Stimulated activated CD8-positive, alpha-beta memory T cell treated with anti-CD3 and anti-CD28 coated beads, Interleukin-15, amount 100 ng/mL, for 1 hour (primary cell): Measurements from ENCODE around the gene MGMT.

ENCODE experiments used
- DNase-seq: peaks from one replicate; pipeline ENCODE4 v3.0.0-alpha.2; 2020; ENCODE audit warnings: low read depth

The MGMT gene

DNA sequence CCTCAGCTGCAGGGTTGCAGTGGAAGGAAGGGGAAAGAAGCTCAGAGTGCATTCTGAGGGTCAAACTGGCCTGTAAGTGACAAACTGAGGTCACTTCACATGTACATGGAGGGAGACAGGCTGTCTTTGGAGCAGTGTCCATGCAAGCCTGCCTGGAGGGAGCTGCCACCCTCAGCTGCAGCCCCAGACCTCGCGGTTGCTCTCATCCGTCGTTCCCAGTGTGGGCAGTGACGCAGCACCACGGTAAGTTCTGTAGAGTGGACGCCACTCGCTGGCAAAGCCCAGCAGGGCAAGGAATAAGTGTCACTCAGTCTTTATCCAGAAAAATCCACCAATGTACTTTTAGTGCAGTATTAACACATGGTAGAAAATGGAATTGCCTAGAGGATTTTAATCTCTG lies 225.7 kb downstream of the MGMT start:
- DNase-seq, result no peak

DNA sequence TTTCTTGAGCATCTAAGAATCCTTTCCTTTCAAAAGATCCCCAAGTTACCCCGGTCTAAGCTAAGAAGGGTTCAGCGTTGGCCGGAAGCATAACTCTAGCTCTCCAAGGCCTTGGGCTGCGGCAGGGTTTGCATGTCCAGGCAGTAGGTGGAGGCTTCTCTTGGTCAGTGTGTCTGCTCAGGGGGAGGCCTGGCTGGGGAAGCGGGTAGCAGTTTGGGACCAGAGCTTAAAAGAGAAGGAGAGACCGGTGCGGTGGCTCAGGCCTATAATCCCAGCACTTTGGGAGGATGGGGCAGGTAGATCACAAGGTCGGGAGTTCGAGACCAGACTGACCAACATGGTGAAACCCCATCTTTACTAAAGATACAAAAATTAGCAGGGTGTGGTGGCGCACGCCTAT lies 226.3 kb downstream of the MGMT start:
- no peak for DNase-seq

DNA sequence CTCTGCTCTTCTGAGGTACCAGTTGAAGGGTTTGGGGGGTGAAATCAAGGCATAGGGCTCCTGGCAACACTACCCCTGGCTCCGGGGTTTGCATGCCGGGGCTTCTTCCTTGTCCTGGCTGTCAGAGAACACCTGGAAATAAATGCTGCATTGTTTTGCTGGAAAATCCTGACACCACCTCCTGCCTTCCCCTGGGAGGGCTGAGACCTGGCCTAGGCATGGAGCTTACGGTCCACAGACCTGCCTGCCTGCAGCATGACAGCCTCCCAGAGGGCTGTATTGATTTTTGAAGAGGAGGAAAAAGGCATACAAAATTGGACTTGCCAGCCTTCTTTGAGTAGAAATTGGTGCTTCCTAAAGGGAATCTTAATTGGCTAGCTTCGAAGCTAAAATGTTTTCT lies 227.1 kb downstream of the MGMT start:
- no peak for DNase-seq

DNA sequence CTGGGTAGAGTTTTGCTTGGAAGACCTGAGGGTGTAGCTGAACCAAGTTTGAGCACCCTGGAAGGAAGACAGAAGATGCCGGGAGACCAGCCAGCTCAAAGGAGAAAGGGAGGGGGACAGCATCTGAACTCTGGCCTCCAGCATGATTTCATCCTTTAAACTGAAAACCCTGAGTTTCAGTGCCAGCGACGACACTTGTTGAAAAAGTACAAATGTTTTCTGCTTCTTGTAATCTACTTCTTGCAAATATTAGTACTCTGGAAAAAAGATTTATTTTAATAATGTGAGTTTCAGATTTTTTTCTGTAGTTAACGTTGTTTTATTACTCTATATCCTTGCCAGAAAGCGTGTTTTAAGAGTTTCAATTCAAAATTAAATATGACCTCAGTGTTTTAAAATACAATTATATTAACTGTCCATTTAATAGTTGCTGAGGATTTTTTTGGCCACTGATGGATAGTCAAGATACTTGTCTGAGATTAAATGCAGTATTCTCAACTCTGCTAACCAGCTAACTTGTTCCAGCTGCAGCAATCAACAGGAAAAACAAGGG lies 227.7 kb downstream of the MGMT start:
- no peak for DNase-seq

DNA sequence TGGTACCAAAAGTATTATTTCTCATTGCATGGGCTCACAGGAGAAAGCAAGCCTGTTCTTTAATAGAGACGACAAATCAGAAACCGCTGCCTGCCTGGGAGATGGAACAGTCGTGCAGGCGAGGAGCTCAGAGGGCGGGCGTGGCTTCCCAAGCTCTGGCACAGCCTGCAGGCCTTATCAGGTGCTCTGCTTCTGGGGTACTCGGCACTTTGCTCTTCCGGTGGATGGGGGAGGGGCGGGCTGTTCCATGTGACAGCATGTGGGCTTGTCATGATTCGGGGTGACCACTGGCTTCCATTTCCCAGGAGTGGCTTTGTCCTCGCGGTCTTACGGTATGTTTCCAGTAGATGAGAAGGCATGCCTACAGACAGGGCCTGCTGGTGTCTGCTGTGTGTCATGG lies 228.6 kb downstream of the MGMT start:
- DNase-seq, result no peak

DNA sequence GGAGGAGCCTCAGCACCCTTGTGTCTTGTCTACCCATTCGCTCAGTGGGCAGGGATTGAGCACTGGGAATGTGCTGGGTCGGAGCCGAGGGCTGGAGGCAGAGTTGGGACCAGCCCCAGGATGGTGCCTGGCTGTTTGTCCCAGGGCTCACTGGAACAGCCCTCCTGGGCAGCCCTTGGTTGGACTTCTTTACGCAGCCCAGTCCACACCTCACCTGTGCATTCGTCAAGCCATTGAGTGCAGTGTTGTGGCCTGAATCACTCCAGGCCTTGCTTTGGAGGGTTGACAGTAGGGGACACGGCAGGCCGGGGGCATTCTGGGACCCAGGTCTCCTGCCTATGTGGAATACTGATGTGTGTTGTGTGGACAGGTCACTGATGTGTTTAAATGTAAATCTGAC lies 229.6 kb downstream of the MGMT start:
- no peak for DNase-seq

DNA sequence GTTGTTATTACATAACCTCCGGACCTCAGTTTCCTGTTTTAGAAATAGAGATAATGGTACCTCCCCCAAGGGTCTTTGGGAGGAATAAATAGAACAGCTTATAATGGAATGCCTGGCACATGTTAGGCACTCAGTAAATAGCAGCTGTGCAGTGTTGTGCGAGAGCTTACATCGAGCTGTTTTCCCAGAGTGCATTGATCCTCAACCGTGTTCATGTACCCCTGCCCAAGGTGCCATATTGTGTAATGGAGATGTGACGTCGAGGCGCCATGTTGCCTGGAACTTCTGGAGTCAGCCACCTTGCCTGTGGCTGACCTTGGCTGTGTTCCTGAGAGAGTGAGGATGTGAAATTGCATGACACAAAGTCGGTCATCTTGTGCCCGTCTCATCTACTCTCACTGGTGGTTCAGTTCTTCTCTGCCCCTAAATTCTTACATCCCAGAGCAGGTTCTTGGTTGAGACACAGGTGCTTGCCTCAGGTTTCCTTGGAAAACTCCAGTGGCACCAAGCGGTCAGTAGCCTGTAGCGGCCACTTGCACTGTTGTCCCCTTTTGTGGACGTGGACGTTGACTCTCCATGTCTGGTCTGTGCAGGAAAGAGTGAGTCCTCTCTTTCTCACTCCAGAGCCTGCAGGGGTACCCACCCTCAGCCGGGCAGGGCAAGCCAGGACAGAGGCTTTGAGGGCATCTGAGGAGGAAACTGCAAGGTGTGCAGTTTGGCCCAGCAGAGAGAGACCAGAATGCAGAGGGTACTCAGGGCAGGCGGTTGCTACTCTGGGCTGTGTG lies 230.6 kb downstream of the MGMT start:
- DNase-seq, result no peak

DNA sequence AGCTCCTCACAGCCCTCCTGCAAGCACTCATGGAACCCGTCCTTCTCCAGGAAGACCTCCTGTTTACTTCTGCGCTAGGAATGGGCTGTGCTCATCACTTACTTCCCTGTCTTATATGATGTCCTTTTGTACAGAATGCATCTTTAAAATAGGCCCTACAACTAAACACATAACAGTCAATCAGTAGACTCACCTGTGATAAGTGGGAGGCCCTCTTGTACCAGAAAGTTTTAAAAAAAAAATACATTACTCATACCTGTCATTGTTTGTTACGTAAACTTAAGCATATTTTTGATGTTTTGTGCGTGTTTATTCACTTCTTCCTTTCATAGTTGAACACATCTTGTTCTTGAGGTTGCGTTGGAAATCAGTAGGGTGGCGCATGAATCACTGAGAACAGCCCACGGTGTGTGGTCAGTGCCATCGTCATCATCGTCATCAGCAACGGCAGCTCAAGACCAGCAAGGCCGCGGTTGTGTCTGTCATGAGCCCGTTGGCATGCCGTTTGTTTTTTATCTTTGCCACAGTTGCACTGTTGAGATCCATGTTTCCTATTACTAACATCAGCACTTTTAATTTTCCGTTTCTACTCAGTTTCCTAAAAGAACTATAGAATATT lies 232.8 kb downstream of the MGMT start:
- no peak for DNase-seq

DNA sequence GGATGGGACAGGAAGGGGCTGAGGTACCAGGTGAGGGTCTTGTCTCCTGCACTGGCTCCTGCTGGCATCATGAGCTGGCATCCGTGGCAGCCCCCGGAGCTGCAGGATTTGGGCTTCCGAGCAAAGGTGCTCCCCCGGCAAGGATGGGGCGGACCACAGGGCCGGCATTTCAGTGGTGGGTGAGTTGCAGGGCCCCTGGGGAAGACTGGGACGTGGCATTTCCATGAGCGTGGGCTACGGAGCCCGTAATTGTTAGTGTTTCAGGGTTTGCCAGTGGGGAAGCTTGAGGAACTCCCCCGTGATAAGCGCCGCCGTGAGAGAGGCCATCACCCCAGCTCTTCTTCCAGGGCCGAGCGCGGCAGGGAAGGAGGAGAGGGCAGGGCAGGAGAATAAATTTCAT lies 235.6 kb downstream of the MGMT start:
- no peak for DNase-seq

DNA sequence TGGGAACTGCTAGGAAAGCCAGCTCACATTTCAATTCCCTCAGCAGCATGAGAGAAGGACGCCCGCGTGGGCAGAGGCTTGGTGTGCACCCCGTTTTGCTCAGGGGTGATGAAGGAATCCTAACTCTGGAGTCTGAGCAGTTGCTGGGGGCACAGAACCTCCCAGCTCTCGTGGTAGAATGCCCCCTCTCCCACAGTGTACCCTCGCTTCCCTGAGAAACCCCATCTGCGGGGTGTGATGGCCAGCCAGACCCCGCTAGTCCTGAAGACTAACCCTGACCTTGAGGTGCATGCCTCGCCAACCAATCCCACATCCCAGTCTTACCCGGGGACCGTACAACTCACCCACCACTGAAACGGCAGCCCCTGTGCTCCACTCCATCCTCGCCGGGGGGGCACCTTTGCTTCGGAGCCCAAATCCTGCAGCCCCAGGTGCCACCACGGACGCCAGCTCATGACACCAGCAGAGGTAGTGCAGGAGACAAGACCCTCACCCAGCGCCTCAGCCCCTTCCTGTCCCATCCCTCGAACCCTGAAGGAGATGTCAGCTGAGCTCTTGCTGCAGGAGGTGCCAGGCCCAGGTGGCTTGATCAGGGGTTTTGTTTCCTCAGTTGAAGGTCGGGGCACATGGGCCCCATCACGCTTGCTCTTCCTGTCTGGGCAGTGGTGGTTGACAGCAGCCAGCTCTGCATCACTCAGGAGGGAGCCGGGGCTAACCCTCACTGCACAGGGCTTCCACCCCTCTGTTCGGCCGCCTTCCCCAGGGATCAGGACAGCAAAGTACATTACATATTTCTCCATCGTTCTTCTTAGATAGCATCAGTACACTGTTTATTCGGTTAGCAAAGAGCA lies 236.5 kb downstream of the MGMT start:
- no peak for DNase-seq

DNA sequence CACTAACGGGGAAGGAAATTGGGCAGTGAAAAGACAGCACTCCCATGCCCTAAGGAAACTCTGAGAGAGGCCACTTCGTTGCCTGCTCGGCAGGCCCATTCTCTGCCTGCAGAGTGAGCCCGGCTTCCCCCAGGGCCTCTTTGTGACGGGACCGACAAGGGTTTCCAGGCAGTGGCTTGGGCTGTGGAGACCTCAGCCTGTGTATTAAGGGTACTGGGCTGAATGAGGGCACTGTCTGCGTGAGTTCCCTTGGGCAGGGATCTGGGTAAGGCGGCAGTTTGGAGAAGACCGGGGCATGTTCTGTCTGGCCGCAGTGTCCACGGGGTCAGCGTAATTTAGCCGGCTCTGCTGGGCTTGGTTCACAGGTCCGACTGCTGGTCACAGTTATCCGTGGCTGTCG lies 237.2 kb downstream of the MGMT start:
- DNase-seq, result no peak

DNA sequence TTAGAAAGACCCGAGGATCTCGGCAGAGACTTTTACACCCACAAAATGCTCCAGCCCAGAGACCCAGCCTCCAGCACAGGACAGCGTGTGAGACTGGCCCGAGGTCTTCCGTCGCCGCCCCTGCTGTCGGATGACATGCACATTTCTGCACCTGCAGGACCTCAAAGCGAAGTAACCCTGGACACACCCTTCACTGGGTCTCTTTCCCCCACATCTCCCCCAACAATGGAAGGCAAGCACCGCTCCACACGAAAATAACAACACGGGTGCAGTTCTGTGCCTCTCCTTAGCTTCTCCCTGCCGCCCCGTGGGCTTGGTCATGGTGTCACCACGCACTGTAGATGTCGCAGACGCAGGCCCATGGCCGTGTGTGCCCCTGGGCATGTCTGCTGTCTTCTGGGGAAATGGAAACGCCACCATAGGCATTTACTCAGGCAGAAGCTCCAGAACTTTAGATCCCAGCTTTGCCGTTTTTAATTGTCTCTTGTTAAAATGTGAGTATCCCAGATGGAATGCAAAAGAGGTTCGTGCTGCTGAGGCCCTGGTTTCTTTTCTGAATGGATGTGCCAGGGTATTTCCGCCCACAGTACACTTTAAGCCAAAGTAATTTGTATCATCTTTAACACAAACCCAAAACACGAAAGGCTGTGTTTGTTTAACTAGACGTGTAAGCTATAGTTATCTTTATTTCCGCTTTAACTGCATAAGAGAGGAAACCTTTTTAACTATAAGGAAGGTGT lies 237.9 kb downstream of the MGMT start:
- no peak for DNase-seq

DNA sequence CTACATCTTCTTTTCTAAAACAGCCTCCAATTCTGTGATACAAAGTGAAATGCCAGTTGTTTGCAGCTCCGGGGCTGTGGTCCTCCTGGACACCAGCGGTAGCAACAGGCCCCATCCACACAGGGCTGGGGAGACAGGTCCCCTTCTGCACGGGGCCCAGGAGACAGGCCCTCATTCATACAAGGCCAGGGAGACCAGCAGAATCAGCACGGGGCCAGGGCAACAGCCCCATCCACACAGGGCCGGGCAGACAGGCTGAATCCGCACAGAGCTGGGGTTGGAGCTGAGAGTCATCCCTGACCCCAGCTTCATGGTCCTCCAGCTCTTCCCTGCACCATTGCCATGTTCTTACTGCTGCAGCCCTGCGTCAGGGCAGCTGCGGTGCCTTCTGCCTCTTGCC lies 238.6 kb downstream of the MGMT start:
- no peak for DNase-seq

DNA sequence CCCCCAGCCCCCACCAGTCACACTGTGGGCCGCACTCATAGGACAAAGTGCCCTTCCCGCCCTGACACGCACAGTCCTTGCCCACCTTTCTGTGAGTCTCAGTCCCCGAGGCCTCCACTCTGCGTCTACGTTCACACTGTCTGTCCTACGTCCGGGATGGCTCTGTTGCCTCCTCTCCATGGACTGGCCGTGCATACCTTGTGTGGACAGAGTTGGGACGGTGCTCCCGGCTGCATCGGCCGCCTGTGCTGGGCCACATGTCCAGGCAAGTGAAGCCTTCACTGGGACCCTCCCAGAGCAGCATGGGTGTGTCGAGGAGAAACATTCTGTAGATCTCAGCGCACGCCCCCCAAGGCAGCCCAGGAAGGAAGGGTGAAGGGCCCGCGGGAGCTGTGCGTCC lies 239.0 kb downstream of the MGMT start:
- DNase-seq, result no peak

DNA sequence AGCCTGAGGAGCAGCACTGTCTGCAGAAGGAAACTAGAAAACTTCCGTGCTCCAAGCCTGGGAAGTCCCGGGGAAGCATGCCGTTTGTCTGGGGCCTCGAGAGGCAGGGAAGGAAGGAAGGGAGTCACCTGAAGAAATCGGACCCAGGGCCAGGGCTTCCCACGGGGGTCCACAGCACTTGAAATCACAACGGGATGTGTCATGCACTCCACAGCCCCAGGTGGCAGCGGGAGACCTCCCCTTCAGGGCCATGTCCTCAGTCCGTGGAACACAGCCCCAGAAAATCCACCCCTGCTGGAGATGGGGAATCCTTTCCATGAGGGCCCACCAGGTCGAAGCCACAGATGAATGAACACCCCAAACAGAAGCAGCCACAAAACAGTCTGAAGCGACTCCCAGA lies 239.5 kb downstream of the MGMT start:
- no peak for DNase-seq

DNA sequence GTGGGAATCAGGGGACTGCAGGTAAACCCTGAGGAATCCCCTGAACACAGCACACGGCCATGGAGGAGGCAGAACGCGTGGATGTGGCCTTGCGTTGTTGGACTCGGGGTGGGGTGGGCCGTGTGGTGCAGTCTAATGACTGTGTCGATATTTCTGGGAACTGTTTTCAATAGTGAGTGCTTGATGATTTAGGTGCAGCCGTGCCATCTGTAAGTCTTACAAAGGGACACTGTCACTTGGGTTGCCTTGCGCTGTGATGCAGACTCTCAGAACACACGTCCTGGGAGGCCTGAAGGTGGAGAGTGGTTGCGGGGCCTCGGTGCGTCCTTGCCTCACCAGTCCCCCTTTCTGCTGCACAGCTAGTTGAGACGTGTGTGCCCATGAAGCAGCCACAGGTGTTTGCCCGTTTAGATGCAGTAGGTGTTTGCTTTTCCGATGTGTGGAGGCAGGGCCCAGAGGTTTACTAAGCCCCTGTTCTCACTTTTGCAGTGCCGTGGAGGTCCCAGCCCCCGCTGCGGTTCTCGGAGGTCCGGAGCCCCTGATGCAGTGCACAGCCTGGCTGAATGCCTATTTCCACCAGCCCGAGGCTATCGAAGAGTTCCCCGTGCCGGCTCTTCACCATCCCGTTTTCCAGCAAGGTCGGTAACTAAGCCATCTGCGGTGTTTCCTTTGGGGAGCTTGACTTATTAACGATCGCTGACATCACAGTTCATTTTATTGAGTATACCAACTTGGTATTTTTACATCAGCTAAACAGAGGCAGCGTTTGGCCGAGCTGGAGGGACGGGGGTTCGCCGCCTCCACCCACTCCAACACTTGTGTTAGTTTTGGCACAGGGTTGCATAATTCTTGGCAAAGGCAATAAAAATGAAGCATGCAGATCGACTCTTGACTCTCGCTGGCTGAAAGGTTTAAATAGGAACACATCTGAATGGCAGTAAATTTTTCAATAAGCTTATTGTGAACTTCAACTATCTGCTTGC lies 240.7 kb downstream of the MGMT start:
- no peak for DNase-seq

DNA sequence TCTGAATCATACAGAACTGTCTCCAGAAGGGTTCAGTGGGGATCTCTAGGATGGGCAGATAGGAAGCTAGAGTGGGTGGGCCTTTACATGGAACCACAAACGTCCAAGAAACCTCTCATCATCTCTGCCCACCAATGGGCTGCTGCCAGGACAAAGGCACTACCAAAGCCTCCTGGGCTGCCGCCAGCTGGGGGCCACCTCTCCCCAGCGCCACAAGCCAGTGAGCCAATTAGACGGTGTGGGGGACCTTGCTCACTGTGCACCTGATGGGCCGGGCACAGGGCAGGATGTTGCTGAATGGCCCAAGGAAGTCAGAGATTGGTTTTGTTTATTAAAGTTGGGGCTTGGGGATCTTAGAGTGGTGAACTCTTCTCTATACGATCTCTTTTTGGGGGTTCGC lies 242.1 kb downstream of the MGMT start:
- no peak for DNase-seq

DNA sequence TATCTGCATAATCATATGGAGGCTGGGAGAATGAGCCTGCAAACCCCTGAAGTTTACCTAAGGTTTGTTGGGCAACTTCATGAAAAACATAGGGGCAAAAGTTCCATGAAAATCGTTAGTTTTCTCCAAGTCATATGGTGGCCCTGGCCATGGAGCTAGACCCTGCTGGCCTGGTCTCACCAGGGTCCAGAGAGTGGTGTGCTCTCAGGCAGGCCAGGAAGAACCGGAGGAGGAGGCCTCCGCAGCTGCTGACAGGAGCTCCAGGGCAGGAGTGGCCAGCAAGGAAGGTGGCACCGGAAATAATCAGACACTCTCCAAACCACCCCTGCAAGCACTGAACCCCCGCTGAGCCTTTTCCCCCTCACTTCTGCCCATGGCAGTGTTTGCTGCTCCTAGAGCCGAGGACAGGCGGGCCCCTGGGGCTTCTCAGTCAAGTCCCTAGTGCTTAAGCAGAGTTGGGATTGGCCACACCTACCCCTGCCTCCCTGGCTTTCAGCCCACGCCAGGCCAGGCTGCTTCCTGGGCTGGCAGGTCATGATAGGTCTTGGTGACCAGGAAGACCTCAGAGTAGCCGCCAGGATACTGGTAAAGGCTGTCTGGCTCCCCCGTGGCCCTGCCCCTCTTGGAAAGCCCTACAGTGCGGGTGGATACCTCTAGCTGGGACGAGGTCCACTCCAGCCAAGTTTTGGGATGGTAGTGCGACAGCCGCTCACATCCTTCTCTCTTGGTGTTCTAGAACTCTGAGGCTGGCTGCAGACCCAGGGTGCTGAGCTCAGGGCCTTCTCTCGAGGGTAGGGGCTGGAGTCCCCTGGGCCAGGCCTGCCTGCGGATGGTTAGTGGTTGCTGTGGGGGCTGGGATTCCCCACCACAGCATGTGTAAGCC lies 242.8 kb downstream of the MGMT start:
- no peak for DNase-seq

DNA sequence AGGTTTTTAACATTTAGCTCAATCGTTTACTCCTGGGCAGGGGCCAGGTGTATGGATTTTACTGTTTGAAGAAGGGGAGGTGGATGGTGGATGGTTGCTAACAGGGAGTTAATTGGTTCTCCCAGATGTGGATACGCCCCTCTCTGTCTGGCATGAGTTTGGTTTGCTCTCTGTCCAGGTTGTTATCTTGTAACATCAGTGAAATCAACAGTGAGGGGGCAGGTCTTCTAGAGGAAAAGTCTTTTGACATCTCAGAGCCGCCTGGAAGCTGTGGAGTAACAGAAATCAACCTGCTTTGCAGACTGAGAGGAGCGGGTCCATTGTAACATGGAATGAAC lies 243.4 kb downstream of the MGMT start:
- DNase-seq, result no peak

DNA sequence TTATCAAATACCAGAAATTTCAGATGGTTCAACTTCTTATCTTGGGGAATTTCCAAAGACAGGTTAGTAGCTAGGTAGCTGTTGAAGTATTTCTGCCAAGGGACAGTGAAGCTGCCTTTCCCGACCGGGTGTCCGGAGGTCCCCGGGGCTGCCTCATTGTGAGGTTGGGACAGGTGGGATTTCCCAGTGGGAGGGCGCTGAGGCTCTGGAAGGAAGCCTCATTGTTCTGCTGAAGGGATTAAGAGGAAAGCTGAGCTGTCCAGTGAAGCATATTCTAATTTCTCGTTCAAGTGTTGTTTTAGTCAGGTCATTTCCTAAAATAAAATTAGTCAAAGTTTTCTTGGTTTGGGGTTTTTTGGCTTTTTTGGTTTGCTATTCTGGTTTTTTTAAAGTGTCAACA lies 244.2 kb downstream of the MGMT start:
- DNase-seq, result no peak
